GM12865 (cell line): ENCODE results near the gene CASP14.
"Not testable (repeated sequence)": the region's sequence is repeated elsewhere in the genome, so short reads cannot be mapped to it uniquely, and the experiment has no call there.

Source experiments
- DNase-seq: peaks from one replicate; pipeline ENCODE4 v3.0.0; 2010; ENCODE audit warnings: low read depth
- H3K4me3 ChIP-seq: 2 replicates; pipeline ENCODE4 v1.5.1; 2011; ENCODE audit warnings: mild to moderate bottlenecking, low read depth, low read length, control low read depth
- CTCF ChIP-seq: IDR thresholded peaks from 2 replicates; pipeline ENCODE4 v1.5.1; 2011; ENCODE audit warnings: low read length, control low read depth, low read depth, inconsistent platforms; ENCODE audit not compliant: insufficient read depth; ENCODE audit errors: missing control alignments

CASP14 gene

GRCh38 chr19:15072930-15073647, 23.8 kb downstream of the CASP14 start:
- no peak for DNase-seq
- no peak overlapping the region for H3K4me3 ChIP-seq

GRCh38 chr19:15074371-15074770, 25.1 kb downstream of the CASP14 start:
- no peak for DNase-seq
- H3K4me3 ChIP-seq = no peak overlapping the region
- no peak for TF ChIP-seq CTCF

More at GRCh38 chr19:15072930-15073647, 23.8 kb downstream of the CASP14 start:
- TF ChIP-seq CTCF = no peak

GRCh38 chr19:15075806-15076205, 26.5 kb downstream of the CASP14 start:
- DNase-seq = no peak
- no peak for TF ChIP-seq CTCF
- no peak overlapping the region for H3K4me3 ChIP-seq

- DNase-seq, H3K4me3 ChIP-seq: not testable (repeated sequence)
Observed at GRCh38 chr19:15080002-15080401, 30.7 kb downstream of the CASP14 start.

- no peak within 1 kb of the TSS for H3K4me3 ChIP-seq
- no peak for TF ChIP-seq CTCF
- no peak for DNase-seq
Observed at GRCh38 chr19:15081911-15082310, 32.6 kb downstream of the CASP14 start, which contains the start of gene OR1I1. Gene OR1I1, plus strand, starts transcription at chr19:15082211. Its CDS starts 4,855 bp downstream, at chr19:15087066.

GRCh38 chr19:15087182-15087581, 37.9 kb downstream of the CASP14 start:
- TF ChIP-seq CTCF = no peak
- no peak overlapping the region for H3K4me3 ChIP-seq
- DNase-seq = no peak

GRCh38 chr19:15091918-15092753, 42.9 kb downstream of the CASP14 start:
- no peak overlapping the region for H3K4me3 ChIP-seq
- peak; percentile 81 for DNase-seq

More at GRCh38 chr19:15091918-15092753, 42.9 kb downstream of the CASP14 start:
- TF ChIP-seq CTCF = peak; percentile 52
